ENCODE data around the gene EIF4B.
"Not testable (repeated sequence)": the region's sequence is repeated elsewhere in the genome, so short reads cannot be mapped to it uniquely, and the experiment has no call there.

EIF4B gene

GRCh38 chr12:53006810-53007309 is 604 bp downstream of the EIF4B start:
- H3K4me1 Mint-ChIP-seq = peaks cover 52% of the 10 kb centered on the region
- peak overlapping the region; percentile 97 for H3K4me3 Mint-ChIP-seq
- DNase-seq = peak; percentile 80
- H3K27ac Mint-ChIP-seq = peak overlapping the region; percentile 99
- peaks cover 39% of the 10 kb centered on the region for H3K36me3 Mint-ChIP-seq (ENCODE audit: low read depth)
- TF ChIP-seq, protein P1, sequence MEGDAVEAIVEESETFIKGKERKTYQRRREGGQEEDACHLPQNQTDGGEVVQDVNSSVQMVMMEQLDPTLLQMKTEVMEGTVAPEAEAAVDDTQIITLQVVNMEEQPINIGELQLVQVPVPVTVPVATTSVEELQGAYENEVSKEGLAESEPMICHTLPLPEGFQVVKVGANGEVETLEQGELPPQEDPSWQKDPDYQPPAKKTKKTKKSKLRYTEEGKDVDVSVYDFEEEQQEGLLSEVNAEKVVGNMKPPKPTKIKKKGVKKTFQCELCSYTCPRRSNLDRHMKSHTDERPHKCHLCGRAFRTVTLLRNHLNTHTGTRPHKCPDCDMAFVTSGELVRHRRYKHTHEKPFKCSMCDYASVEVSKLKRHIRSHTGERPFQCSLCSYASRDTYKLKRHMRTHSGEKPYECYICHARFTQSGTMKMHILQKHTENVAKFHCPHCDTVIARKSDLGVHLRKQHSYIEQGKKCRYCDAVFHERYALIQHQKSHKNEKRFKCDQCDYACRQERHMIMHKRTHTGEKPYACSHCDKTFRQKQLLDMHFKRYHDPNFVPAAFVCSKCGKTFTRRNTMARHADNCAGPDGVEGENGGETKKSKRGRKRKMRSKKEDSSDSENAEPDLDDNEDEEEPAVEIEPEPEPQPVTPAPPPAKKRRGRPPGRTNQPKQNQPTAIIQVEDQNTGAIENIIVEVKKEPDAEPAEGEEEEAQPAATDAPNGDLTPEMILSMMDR (IDR thresholded peaks at IDR 0.05) = no peak
- H3K9me3 Mint-ChIP-seq = peaks cover 11% of the 10 kb centered on the region
- H3K27me3 Mint-ChIP-seq (ENCODE audit: low read depth, poor library complexity) = no peaks in the 10 kb centered on the region

DNA sequence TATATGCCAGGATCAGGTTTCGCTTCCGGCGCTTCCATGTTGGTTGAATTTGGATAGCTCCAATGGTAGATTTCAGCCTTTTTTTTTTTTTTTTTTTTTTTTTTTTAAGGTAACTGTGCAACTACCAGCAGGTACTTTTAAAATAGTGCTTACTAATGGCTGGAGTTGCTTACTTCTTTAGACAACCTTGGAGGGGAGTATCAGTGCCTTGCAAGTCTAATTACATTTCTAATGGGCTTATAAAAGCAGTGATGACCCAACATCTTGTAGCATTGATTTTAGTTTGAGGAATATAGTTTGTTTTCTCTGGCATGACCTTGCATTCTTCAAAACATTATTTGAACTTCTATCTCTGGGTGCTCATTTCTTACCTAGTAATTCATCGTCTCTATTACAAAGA is 1.1 kb downstream of the EIF4B start:
- no peak for DNase-seq
- H3K9me3 Mint-ChIP-seq = peaks cover 13% of the 10 kb centered on the region
- H3K4me3 Mint-ChIP-seq = peak overlapping the region; percentile 97
- H3K36me3 Mint-ChIP-seq (ENCODE audit: low read depth) = peaks cover 42% of the 10 kb centered on the region
- H3K4me1 Mint-ChIP-seq = peaks cover 52% of the 10 kb centered on the region
- H3K27ac Mint-ChIP-seq = peak overlapping the region; percentile 99
- TF ChIP-seq, protein P1 (IDR thresholded peaks at IDR 0.05) = no peak
- no peaks in the 10 kb centered on the region for H3K27me3 Mint-ChIP-seq (ENCODE audit: low read depth, poor library complexity)

GRCh38 chr12:53008760-53009159 is 2.5 kb downstream of the EIF4B start:
- Mint-ChIP-seq H3K36me3 (ENCODE audit: low read depth) (peaks cover 54% of the 10 kb centered on the region), H3K4me3 (peak overlapping the region; percentile 97), H3K4me1 (peaks cover 52% of the 10 kb centered on the region), H3K9me3 (peaks cover 13% of the 10 kb centered on the region)
- DNase-seq; H3K27me3 Mint-ChIP-seq (ENCODE audit: low read depth, poor library complexity); H3K27ac Mint-ChIP-seq: not testable (repeated sequence)

- Mint-ChIP-seq H3K36me3 (ENCODE audit: low read depth) (peaks cover 61% of the 10 kb centered on the region), H3K27me3 (ENCODE audit: low read depth, poor library complexity) (no peaks in the 10 kb centered on the region), H3K9me3 (peaks cover 13% of the 10 kb centered on the region), H3K27ac (no peak overlapping the region), H3K4me1 (peaks cover 35% of the 10 kb centered on the region), H3K4me3 (no peak overlapping the region)
- no peak for DNase-seq
- TF ChIP-seq, protein P1 (IDR thresholded peaks at IDR 0.05) = no peak
These were observed 4.7 kb downstream of the EIF4B start for GRCh38 chr12:53010955-53011354.

GRCh38 chr12:53011889-53012288 is 5.6 kb downstream of the EIF4B start:
- Mint-ChIP-seq H3K36me3 (ENCODE audit: low read depth) (peaks cover 66% of the 10 kb centered on the region), H3K9me3 (peaks cover 13% of the 10 kb centered on the region), H3K4me3 (no peak overlapping the region), H3K27me3 (ENCODE audit: low read depth, poor library complexity) (no peaks in the 10 kb centered on the region), H3K4me1 (peaks cover 31% of the 10 kb centered on the region), H3K27ac (peak overlapping the region; percentile 50)
- TF ChIP-seq, protein P1 (IDR thresholded peaks at IDR 0.05) = no peak
- DNase-seq = no peak

DNA sequence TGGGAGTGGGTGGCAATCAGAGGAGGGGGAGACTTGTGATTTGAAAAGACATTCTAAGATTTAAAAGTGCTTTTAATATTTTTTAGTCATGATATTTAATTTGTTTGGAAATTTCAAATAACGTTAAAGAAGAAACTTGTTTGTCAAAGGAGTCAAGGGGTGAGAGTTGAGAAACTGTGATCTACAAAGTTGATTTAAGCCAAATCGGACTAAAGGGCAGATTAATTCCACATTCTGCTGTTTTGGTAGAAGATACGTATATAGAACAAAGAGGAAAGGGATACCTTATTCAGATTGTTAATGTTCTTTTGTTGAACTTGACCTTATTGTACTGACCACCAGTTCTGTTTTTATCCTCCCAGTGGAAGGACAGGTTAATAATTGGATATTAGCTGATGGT is 6.7 kb downstream of the EIF4B start:
- Mint-ChIP-seq H3K4me3 (no peak overlapping the region), H3K36me3 (ENCODE audit: low read depth) (peaks cover 74% of the 10 kb centered on the region)

More for the DNA sequence above, 6.7 kb downstream of the EIF4B start:
- H3K9me3 Mint-ChIP-seq = peaks cover 13% of the 10 kb centered on the region
- peaks cover 20% of the 10 kb centered on the region for H3K4me1 Mint-ChIP-seq
- DNase-seq = no peak
- H3K27me3 Mint-ChIP-seq (ENCODE audit: low read depth, poor library complexity) = no peaks in the 10 kb centered on the region
- TF ChIP-seq, protein P1 (IDR thresholded peaks at IDR 0.05) = no peak
- no peak overlapping the region for H3K27ac Mint-ChIP-seq
